ENCODE data around the gene SLC22A13.
"Not testable (repeated sequence)": the region's sequence is repeated elsewhere in the genome, so short reads cannot be mapped to it uniquely, and the experiment has no call there.

SLC22A13 gene

DNA sequence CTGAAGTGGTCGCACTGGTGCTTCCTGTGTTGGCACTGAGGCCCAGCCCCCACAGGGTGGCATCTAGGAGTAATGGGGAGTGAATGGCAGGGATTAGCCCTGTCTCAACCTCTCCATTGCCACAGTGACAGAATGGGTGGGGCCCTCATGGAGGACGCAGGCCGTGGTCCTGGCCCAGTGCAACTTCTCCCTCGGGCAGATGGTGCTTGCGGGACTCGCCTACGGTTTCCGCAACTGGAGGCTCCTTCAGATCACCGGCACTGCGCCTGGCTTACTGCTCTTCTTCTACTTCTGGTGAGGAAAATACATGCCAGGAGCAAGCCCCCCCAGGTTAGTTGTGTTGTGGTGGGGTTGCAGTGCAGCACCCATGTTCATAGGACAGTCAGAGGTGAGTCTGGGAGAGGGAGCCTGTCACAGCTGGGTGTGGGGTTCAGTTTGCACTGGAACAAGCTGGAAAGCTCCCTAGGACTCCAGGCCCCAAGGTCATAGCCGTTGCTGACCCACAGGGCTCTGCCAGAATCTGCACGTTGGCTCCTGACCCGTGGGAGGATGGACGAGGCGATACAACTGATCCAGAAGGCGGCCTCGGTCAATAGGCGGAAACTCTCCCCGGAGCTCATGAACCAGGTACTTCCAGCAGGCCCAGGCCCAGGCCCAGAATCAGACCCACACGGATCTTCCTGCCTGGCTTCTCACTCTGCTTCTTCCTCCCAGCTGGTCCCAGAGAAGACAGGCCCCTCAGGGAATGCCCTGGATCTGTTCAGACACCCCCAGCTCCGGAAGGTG lies 9.4 kb downstream of the SLC22A13 start:
- Mint-ChIP-seq H3K4me3 (no peak overlapping the region), H3K27ac (no peak overlapping the region), H3K27me3 (no peaks in the 10 kb centered on the region), H3K36me3 (ENCODE audit: low read depth) (peaks cover 5% of the 10 kb centered on the region), H3K9me3 (no peaks in the 10 kb centered on the region), H3K4me1 (ENCODE audit: low read depth) (no peaks in the 10 kb centered on the region)
- no peak for DNase-seq

DNA sequence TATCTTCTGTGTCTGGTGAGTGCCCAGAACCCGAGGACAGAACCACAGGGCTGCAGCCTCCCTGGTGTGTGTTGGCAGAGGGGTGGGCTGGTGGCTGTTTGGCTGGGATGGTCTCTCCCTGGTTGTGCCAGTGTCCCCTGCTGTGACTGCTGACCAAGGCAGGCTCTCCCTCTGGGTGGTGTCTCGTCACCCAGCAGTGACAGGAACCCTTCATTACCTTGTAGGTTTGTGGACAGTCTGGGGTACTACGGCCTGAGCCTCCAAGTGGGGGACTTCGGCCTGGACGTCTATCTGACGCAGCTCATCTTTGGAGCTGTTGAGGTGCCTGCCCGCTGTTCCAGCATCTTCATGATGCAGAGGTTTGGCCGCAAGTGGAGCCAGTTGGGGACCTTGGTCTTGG lies 10.0 kb downstream of the SLC22A13 start:
- H3K4me1 Mint-ChIP-seq (ENCODE audit: low read depth): no peaks in the 10 kb centered on the region
- peaks cover 5% of the 10 kb centered on the region for H3K36me3 Mint-ChIP-seq (ENCODE audit: low read depth)
- DNase-seq: no peak
- no peak overlapping the region for H3K4me3 Mint-ChIP-seq
- no peaks in the 10 kb centered on the region for H3K27me3 Mint-ChIP-seq
- H3K9me3 Mint-ChIP-seq: no peaks in the 10 kb centered on the region
- H3K27ac Mint-ChIP-seq: no peak overlapping the region

DNA sequence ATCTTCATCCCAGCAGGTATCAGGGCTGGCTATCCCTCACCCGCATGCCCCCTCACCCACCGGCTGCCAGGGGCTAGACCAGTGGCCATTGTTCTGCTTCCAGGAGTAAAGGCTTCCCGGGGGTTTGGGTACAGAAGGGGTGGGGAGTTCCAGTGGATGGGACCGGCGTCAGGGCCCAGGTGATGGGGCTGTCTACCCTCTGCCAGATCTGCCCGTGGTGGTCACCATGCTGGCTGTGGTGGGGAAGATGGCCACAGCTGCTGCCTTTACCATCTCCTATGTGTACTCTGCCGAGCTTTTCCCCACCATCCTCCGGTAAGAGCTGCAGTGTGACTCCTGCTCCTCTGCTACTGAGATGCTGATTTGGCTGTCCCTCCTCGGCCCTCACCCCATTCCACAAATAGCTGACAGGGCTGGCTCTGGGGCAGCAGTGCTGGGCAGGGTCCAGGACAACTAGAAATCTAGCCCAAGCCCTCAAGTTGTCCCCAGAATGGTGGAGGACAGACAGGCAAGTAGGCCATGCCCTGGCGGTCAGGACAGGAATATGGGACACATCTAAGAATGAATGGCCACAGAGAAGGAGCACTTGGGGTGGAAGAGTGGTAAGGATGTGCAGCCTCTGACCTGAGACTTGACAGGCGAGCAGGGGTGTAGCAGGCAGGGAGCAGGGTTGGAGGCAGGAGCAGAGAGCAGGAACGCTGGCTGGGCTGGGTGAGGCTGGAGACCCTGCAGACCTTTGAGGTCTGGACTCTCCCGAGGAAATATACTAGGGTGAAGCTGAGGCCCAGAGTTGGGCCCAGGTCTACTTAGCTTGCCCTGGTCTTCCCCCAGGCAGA lies 10.7 kb downstream of the SLC22A13 start:
- Mint-ChIP-seq H3K4me3 (no peak overlapping the region), H3K36me3 (ENCODE audit: low read depth) (peaks cover 3% of the 10 kb centered on the region), H3K4me1 (ENCODE audit: low read depth) (no peaks in the 10 kb centered on the region), H3K9me3 (no peaks in the 10 kb centered on the region), H3K27me3 (no peaks in the 10 kb centered on the region), H3K27ac (no peak overlapping the region)
- no peak for DNase-seq

DNA sequence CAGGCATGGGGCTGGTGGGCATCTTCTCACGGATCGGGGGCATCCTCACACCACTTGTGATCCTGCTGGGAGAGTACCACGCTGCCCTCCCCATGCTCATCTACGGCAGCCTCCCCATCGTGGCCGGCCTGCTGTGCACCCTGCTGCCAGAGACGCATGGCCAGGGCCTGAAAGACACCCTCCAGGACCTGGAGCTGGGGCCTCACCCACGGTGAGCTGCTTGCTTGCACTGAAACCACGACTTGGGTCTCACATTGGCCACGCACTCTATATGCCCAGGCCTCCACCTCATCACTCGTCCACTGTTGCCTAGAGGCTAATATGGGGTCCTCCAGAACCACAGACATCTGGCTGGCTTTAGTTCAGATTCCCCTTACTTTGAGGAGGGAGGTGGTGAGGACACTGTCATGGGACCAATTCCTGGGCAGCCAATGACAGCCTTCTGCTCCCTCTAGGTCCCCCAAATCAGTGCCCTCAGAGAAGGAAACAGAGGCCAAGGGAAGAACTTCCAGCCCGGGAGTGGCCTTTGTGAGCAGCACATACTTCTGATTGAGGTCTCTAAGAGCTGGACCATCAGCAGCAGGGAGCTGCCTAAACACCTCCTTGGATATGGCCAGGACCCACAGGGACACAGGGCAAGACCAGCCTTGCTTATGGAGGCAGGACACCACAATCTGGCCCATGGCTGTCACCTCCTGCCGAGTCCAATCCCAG lies 11.5 kb downstream of the SLC22A13 start:
- Mint-ChIP-seq H3K27ac (no peak overlapping the region), H3K4me1 (ENCODE audit: low read depth) (no peaks in the 10 kb centered on the region), H3K36me3 (ENCODE audit: low read depth) (peaks cover 3% of the 10 kb centered on the region)

DNA sequence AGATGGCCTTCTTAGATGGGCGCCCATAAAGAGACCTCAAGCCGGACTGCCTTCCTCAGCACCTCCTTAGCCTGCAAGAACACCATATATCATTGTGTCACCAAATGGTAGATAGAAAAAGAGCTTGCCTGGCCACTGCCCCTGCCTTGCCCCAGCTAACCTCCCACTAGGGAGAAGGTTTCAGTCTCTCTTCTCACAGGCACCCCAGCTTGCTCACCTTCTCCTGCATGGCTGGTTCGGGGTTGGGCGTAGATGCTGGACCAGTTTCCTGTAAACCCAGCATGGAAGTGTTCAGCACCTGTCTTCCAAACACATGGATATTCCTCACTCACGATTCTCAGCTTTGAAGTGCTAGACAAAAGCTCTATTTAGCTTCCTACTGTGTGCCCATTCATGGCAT lies 13.2 kb downstream of the SLC22A13 start:
- no peaks in the 10 kb centered on the region for H3K27me3 Mint-ChIP-seq
- H3K27ac Mint-ChIP-seq: no peak overlapping the region
- DNase-seq: no peak
- peaks cover 3% of the 10 kb centered on the region for H3K36me3 Mint-ChIP-seq (ENCODE audit: low read depth)
- H3K4me1 Mint-ChIP-seq (ENCODE audit: low read depth): no peaks in the 10 kb centered on the region
- no peak overlapping the region for H3K4me3 Mint-ChIP-seq
- no peaks in the 10 kb centered on the region for H3K9me3 Mint-ChIP-seq

More for the DNA sequence above, 11.5 kb downstream of the SLC22A13 start:
- H3K9me3 Mint-ChIP-seq: no peaks in the 10 kb centered on the region
- no peak overlapping the region for H3K4me3 Mint-ChIP-seq
- DNase-seq: no peak
- H3K27me3 Mint-ChIP-seq: no peaks in the 10 kb centered on the region

DNA sequence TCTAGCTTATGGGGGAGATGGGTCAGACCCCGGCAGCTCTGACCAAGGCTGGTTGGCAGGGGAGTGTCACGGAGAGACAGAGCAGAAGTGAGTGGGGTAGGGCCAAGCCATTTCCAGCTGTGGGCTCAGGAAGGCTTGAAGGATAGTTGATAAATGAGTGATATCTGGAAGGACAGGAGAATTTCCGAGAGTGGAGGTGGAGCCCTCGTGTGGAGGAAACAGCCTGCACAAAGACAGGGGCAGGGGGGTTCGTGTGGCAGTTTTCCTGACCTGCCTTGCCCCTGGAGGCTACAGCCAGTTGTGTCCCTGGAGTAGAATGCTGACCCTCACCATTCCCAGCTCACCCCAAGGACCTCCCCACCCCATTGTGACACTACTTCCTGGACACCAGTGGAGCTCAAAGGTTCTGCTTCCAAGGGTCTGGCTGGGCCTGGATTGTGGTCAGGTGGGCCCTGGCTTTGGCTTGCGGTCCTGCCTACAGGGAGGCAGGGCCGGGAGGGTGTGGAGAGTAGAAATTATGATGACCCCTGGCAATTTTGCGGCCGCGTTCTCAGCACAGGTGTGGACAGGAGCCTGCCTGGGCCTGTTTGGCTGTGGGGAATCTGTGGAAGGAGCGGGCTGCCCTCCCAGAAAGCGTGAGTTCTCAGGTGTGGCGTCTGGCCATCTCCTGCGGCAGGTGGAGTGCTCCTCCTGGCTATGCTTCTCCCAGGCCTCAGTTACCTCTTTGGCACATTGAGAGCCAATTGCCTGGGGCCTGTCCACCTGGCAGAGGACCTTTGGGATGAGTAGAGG lies 16.5 kb downstream of the SLC22A13 start, which contains the start of gene SLC22A14:
Gene SLC22A14 (plus strand): TSS at position 400 of the 792 bp plus-strand sequence. CDS start 23,733 bp downstream, outside the sequence.
- H3K4me3 Mint-ChIP-seq: no peak within 1 kb of the TSS
- no peaks in the 10 kb centered on the region for H3K36me3 Mint-ChIP-seq (ENCODE audit: low read depth)
- H3K27me3 Mint-ChIP-seq: no peaks in the 10 kb centered on the region
- H3K9me3 Mint-ChIP-seq: no peaks in the 10 kb centered on the region
- H3K4me1 Mint-ChIP-seq (ENCODE audit: low read depth): no peaks in the 10 kb centered on the region
- H3K27ac Mint-ChIP-seq: no peak within 1 kb of the TSS
- DNase-seq: no peak

DNA sequence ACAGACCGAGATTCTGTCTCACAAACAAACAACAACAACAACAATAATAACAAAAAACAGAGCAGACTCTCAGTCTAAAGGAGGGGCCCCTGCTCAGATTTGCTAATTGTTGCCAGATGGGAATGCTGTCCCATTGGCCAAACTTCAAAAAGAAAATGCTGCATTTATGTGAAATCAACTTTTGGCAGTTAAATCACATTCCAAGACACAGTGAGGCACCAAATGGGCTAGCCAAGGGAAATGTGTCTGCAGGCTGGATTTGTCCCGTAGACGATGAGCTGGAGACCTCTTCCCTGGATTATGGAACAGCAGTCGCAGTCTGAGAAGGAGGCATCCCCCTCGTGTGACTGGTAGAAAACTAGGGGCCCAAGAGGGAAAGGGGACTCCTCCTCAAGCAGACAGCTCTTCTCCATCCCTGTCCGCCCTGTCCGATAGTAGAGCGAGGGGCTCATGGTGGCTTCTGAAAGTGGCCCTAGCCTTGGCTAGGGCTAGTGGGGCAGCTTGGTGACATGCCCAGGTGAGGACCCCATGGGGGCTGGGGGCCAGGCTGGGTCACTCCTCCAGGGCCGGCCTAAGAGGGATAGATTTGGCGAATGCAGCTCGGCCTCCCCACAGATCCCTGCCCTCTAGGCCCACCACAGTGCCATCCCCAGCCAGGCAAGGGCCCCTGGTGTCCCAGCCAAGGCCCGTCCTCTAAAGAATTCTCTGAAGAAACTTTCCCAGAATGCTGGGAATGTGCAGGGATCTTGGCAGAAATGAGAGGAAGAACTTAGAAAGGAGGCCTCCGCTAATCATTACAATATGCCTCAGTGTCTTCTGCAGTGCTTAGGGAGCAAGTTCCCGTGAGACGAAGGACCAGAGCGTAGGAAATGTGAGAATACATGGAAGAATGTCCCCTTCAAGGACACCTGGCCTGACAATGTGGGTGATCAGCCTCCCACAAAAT lies 18.5 kb downstream of the SLC22A13 start:
- Mint-ChIP-seq H3K9me3 (no peaks in the 10 kb centered on the region), H3K4me1 (ENCODE audit: low read depth) (no peaks in the 10 kb centered on the region), H3K27me3 (no peaks in the 10 kb centered on the region), H3K27ac (no peak overlapping the region), H3K4me3 (no peak overlapping the region), H3K36me3 (ENCODE audit: low read depth) (no peaks in the 10 kb centered on the region)
- no peak for DNase-seq

DNA sequence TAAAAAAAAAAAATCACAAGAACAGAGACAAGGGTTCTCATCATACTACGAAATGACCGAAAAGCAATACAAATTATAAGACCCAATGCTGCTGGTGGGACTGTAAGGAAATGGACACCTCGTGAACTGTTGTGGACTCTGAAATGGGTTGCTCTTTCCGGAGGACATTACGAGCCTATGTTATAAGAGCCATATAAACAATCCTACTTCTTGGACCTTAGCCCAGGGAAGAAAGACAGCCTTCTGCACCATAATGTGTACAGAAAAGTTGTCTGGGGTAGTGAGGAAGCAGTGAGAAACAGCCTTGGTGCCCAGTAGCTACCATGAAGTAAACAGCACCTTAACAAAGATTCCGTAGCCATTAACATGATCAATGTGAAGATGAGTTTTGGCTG lies 19.1 kb downstream of the SLC22A13 start:
- Mint-ChIP-seq H3K27ac (no peak overlapping the region), H3K36me3 (ENCODE audit: low read depth) (no peaks in the 10 kb centered on the region), H3K9me3 (no peaks in the 10 kb centered on the region), H3K4me3 (no peak overlapping the region), H3K4me1 (ENCODE audit: low read depth) (no peaks in the 10 kb centered on the region), H3K27me3 (no peaks in the 10 kb centered on the region)
- DNase-seq: no peak

DNA sequence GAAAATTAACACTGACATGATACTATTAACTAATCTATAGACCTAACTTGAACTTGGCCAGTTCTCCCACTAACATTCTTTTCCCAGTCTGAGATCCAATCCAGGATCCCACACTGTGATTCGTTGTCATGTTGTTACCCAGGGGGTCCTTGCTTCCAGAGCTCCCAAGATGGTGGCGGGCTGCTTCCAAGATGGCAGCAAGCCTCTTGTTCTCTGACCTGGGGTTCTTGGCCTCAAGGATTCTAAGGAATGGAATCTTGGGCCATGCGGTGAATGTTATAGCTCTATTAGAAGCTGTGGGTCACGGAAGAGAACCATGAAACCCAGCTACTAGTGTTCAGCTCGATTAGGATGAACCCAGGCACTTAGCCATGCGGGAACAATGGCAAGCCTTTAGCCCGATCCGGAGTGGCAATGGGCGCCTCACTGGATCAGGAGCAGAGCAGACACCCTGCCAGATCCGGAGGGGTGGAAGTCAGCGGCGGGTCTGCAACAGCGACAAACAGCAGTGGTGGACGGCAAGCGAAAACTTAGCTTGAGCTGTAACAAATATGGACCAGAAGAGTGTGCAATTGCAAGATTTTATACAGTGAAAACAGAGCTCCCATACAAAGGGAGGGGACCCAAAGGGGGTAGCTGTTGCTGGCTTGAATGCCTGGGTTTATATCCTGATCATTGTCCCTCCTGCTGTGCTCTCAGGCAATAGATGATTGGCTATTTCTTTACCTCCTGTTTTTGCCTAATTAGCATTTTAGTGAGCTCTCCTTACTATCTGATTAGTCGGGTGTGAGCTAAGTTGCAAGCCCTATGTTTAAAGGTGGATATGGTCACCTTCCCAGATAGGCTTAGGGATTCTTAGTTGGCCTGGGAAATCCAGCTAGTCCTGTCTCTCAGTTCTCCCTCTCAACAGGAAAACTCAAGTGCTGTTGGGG lies 23.9 kb downstream of the SLC22A13 start:
- H3K9me3 Mint-ChIP-seq; H3K4me3 Mint-ChIP-seq; H3K36me3 Mint-ChIP-seq (ENCODE audit: low read depth); H3K4me1 Mint-ChIP-seq (ENCODE audit: low read depth); H3K27ac Mint-ChIP-seq; DNase-seq; H3K27me3 Mint-ChIP-seq: not testable (repeated sequence)

DNA sequence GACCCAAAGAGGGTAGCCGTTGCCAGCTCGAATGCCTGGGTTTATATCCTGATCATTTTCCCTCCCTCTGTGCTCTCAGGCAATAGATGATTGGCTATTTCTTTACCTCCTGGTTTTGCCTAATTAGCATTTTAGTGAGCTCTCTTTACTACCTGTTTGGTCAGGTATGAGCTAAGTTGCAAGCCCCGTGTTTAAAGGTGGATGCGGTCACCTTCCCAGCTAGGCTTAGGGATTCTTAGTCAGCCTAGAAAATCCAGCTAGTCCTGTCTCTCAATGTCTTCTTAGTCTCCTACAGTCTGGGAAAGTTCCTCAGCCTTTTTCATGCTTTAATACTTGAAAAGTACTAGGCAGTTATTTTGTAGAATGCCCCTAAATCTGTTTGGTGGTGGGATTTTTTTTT lies 31.4 kb downstream of the SLC22A13 start:
- H3K4me3 Mint-ChIP-seq; DNase-seq; H3K27ac Mint-ChIP-seq; H3K36me3 Mint-ChIP-seq (ENCODE audit: low read depth); H3K4me1 Mint-ChIP-seq (ENCODE audit: low read depth); H3K9me3 Mint-ChIP-seq; H3K27me3 Mint-ChIP-seq: not testable (repeated sequence)

DNA sequence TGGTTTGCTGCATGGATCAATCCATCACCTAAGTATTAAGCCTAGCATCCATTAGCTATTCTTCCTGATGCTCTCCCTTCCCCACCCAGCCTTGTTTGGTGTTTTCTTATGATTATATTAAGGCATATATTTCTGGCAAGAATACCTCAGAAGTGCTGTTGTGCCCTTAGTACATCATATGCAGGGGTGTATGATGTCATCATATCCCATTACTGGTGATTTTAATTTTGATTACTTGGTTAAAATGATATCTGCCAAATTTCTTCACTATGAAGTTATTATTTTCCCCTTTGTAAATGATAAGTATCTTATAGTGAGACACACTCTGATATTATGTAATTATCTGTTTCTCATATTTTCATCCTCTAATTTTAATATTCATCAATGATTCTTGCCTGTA lies 31.9 kb downstream of the SLC22A13 start:
- Mint-ChIP-seq H3K4me1 (ENCODE audit: low read depth) (no peaks in the 10 kb centered on the region), H3K27ac (no peak overlapping the region), H3K9me3 (no peaks in the 10 kb centered on the region), H3K36me3 (ENCODE audit: low read depth) (no peaks in the 10 kb centered on the region), H3K27me3 (peaks cover 9% of the 10 kb centered on the region), H3K4me3 (no peak overlapping the region)
- no peak for DNase-seq

DNA sequence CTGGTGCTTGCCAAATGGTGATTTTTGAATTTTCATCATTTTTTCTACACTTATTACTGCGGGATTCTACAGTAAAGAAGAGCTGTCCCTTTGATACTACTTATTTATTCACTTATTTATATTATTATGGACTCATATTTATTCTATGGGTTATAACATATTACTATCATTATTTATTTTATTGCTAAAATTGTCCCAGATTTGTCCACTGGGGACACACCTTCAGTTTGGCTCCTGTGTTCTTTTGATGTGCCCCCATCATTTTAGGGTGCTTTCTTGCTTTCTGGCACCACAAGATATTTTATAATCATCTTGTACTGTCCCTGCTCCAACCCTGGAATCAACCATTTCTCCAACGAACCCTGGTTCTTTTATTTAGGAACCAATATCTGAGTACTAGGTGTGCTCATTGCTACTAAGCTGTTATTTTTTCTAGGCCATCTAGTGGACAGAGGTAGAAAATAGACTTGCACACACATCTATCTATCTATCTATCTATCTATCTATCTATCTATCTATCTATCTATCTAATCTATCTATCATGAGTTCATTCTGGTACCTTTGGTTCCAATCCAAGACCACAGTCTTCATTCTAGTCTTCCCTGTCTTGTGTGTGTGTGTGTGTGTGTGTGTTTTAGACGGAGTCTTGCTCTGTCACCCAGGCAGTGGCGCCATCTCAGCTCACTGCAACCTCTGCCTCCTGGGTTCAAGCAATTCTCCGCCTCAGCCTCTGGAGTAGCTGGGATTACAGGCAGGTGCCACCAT lies 32.5 kb downstream of the SLC22A13 start:
- no peaks in the 10 kb centered on the region for H3K36me3 Mint-ChIP-seq (ENCODE audit: low read depth)
- DNase-seq: no peak
- peaks cover 9% of the 10 kb centered on the region for H3K27me3 Mint-ChIP-seq
- no peaks in the 10 kb centered on the region for H3K4me1 Mint-ChIP-seq (ENCODE audit: low read depth)
- H3K27ac Mint-ChIP-seq: no peak overlapping the region
- H3K4me3 Mint-ChIP-seq: no peak overlapping the region
- H3K9me3 Mint-ChIP-seq: no peaks in the 10 kb centered on the region

Data from activated T-cell treated with anti-CD3 and anti-CD28 coated beads, Interleukin-2, amount 50 U/mL, for 24 hours (primary cell).